ENCODE measurements around the gene CUX1. TPM values are rescaled to one million over a fixed set of nuclear protein-coding genes. Genes with fewer than 3 reads are reported as not detected.
A peak's percentile ranks its signal among the peaks of the same experiment; 100 is the strongest.

Gene CUX1
- total and polyA plus RNA-seq, 2 donors (not counting 1 experiment from before 2014, with no cell fraction given), result 22.7 to 38.1 TPM

DNA sequence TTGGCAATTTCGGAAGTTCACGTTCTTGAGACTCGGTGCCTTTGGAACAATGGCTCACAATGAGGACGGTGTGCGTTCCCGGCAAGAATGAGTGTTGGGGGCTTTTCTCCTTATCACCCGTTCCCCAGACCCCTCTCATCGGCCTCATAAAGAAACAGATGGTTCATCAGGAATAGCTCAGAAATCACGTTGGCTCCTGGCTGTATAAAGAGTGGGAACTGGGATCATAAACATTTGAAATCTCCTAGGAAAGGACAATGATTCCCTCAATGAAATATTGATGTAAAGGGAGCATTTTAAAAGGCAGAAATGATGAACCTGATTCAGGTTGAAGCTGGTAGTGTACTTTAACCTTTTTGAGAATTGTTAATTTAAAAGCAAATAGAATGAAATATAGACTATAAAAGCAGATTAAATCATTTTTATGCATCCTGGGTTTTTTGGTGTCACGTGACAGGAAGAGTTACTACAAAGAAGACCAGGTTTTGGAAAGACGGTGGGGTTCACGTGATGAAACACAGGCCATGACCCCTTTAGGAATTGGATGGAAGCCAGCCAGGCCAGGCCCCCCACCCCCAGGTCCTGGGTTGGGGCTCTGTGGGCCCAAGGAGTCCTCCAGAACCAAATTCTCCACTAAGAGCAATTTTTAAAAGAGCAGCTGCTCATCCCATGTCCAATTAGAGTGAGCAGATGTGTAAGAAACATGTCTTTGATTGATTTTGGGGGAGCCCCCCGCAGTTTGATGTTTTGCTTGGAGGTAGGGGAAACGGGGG lies 63.0 kb downstream of the CUX1 start:
- Histone ChIP-seq H2AFZ (ENCODE audit: low read length) (no peak overlapping the region), H3K27me3 (ENCODE audit: control insufficient read depth, insufficient read depth, low read length) (no peaks in the 10 kb centered on the region), H3K79me2 (ENCODE audit: control insufficient read depth, insufficient read depth, low read length) (peaks cover 15% of the 10 kb centered on the region), H3K9me3 (ENCODE audit: control insufficient read depth, insufficient read depth, low read depth, low read length) (no peaks in the 10 kb centered on the region), H3K4me1 (ENCODE audit: control insufficient read depth, extremely low read depth, insufficient read depth, low read length) (peaks cover 8% of the 10 kb centered on the region), H3K4me3 (replicated peaks in 1 of 4; ENCODE audit: control extremely low read depth in 1 of 4, insufficient read depth in 1 of 4, low read depth in 3 of 4, low read length in 4 of 4) (no peak overlapping the region), H3K4me2 (ENCODE audit: extremely low read depth, insufficient read depth, low read length) (no peak overlapping the region), H4K20me1 (ENCODE audit: control insufficient read depth, extremely low read depth, insufficient read depth, low read length) (no peaks in the 10 kb centered on the region), H3K27ac (ENCODE audit: insufficient read depth, low read length) (peak overlapping the region; percentile 96), H3K9ac (ENCODE audit: insufficient read depth, low read length) (no peak overlapping the region), H3K36me3 (ENCODE audit: control insufficient read depth, insufficient read depth, low read length) (no peaks in the 10 kb centered on the region)
- TF ChIP-seq, protein P1, sequence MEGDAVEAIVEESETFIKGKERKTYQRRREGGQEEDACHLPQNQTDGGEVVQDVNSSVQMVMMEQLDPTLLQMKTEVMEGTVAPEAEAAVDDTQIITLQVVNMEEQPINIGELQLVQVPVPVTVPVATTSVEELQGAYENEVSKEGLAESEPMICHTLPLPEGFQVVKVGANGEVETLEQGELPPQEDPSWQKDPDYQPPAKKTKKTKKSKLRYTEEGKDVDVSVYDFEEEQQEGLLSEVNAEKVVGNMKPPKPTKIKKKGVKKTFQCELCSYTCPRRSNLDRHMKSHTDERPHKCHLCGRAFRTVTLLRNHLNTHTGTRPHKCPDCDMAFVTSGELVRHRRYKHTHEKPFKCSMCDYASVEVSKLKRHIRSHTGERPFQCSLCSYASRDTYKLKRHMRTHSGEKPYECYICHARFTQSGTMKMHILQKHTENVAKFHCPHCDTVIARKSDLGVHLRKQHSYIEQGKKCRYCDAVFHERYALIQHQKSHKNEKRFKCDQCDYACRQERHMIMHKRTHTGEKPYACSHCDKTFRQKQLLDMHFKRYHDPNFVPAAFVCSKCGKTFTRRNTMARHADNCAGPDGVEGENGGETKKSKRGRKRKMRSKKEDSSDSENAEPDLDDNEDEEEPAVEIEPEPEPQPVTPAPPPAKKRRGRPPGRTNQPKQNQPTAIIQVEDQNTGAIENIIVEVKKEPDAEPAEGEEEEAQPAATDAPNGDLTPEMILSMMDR (conservative IDR thresholded peaks at IDR 0.05 in 1 of 2, IDR thresholded peaks at IDR 0.05 in 1 of 2; ENCODE audit: low read depth in 1 of 2, low read length in 2 of 2), result no peak
- no peak for TF ChIP-seq EZH2 (IDR thresholded peaks at IDR 0.05; ENCODE audit: low read length, missing control alignments)
- no peak for DNase-seq (ENCODE audit: low read depth in 2 of 2)

DNA sequence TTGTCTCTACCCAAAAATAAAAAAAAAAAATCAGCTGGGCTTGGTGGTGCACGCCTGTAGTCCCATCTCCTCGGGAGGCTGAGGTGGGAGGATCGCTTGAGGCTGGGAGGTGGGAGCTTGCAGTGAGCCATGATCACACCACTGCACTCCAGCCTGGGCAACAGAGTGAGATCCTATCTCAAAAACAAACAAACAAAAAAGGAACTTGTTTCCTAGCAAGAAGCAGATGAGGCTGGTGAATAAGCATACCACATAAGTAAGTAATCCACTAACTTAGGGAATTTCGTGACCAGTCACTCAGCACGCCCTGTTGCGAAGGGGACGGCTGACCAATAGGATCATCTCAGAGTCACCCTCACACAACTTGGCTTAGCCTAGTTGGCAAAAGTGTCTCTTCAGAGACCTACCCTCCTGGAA lies 64.6 kb downstream of the CUX1 start:
- no peaks in the 10 kb centered on the region for H3K9me3 ChIP-seq (ENCODE audit: control insufficient read depth, insufficient read depth, low read depth, low read length)
- H4K20me1 ChIP-seq (ENCODE audit: control insufficient read depth, extremely low read depth, insufficient read depth, low read length), result no peaks in the 10 kb centered on the region
- H3K4me1 ChIP-seq (ENCODE audit: control insufficient read depth, extremely low read depth, insufficient read depth, low read length), result peaks cover 8% of the 10 kb centered on the region
- H3K79me2 ChIP-seq (ENCODE audit: control insufficient read depth, insufficient read depth, low read length), result peaks cover 22% of the 10 kb centered on the region
- no peak overlapping the region for H3K4me3 ChIP-seq (replicated peaks in 1 of 4; ENCODE audit: control extremely low read depth in 1 of 4, insufficient read depth in 1 of 4, low read depth in 3 of 4, low read length in 4 of 4)
- no peak for TF ChIP-seq EZH2 (IDR thresholded peaks at IDR 0.05; ENCODE audit: low read length, missing control alignments)
- TF ChIP-seq, protein P1 (conservative IDR thresholded peaks at IDR 0.05 in 1 of 2, IDR thresholded peaks at IDR 0.05 in 1 of 2; ENCODE audit: low read depth in 1 of 2, low read length in 2 of 2), result no peak
- no peaks in the 10 kb centered on the region for H3K27me3 ChIP-seq (ENCODE audit: control insufficient read depth, insufficient read depth, low read length)
- peak; percentile 96 to 99 for DNase-seq (ENCODE audit: low read depth in 2 of 2)
- H3K36me3 ChIP-seq (ENCODE audit: control insufficient read depth, insufficient read depth, low read length), result no peaks in the 10 kb centered on the region
- H3K4me2 ChIP-seq (ENCODE audit: extremely low read depth, insufficient read depth, low read length), result no peak overlapping the region
- no peak overlapping the region for H2AFZ ChIP-seq (ENCODE audit: low read length)
- no peak overlapping the region for H3K9ac ChIP-seq (ENCODE audit: insufficient read depth, low read length)
- H3K27ac ChIP-seq (ENCODE audit: insufficient read depth, low read length), result peak overlapping the region; percentile 96

DNA sequence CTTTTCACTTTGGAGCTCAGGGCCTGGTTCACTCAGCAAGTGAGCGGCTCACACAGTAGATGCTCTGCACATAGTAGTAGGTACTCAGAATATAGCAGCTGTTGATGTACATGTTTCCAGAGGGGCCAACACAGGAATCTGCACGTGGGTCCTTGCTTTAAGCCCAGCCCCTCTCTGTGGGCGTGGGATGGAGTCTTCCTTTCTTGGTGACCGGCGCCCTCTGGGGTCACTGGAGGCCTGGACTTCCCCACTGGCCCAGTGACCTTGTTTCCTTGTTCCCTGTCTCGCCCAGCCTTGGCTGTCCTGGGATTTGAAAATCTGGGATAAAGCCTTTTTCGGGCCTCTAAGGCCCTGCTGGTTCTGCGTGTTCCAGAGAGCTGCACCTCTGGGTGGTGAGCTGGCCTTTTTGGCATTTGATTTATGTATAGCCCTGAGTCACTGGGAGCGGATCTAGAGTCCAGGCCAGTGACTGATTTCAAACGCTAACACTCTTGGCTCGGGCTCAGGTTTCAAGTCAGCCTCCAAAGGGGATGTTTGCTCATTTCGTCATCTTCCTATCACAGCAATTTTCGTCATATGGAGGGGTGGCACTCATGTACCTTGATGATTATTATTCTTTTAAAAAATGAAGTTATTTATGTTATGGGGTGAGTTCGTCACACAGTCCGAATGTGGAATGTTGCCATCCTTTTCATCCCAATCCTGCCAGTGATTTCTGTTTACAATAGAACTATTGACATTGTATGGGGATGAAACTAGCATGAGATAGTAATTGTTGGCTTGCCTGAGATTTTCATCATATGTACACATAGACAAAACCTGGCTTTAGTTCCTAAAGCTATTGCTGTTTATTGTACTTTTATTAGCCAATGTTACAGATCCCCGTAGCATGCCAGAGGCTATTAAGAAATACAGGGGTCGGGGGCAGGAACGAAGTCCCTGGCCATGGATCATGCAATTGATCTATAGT lies 65.5 kb downstream of the CUX1 start:
- peaks cover 8% of the 10 kb centered on the region for H3K4me1 ChIP-seq (ENCODE audit: control insufficient read depth, extremely low read depth, insufficient read depth, low read length)
- H3K27me3 ChIP-seq (ENCODE audit: control insufficient read depth, insufficient read depth, low read length), result no peaks in the 10 kb centered on the region
- no peaks in the 10 kb centered on the region for H4K20me1 ChIP-seq (ENCODE audit: control insufficient read depth, extremely low read depth, insufficient read depth, low read length)
- peak; percentile 100 for DNase-seq (ENCODE audit: low read depth in 2 of 2)
- H3K4me2 ChIP-seq (ENCODE audit: extremely low read depth, insufficient read depth, low read length), result peak overlapping the region; percentile 54
- no peak for TF ChIP-seq EZH2 (IDR thresholded peaks at IDR 0.05; ENCODE audit: low read length, missing control alignments)
- TF ChIP-seq, protein P1 (conservative IDR thresholded peaks at IDR 0.05 in 1 of 2, IDR thresholded peaks at IDR 0.05 in 1 of 2; ENCODE audit: low read depth in 1 of 2, low read length in 2 of 2), result no peak
- H3K4me3 ChIP-seq (replicated peaks in 1 of 4; ENCODE audit: control extremely low read depth in 1 of 4, insufficient read depth in 1 of 4, low read depth in 3 of 4, low read length in 4 of 4), result peak overlapping the region in 2 of 4 experiments; percentile 30 to 34
- peak overlapping the region; percentile 96 for H3K27ac ChIP-seq (ENCODE audit: insufficient read depth, low read length)
- H3K9ac ChIP-seq (ENCODE audit: insufficient read depth, low read length), result peak overlapping the region; percentile 64
- H3K79me2 ChIP-seq (ENCODE audit: control insufficient read depth, insufficient read depth, low read length), result peaks cover 22% of the 10 kb centered on the region
- H3K9me3 ChIP-seq (ENCODE audit: control insufficient read depth, insufficient read depth, low read depth, low read length), result no peaks in the 10 kb centered on the region
- no peaks in the 10 kb centered on the region for H3K36me3 ChIP-seq (ENCODE audit: control insufficient read depth, insufficient read depth, low read length)
- H2AFZ ChIP-seq (ENCODE audit: low read length), result no peak overlapping the region

Measured in fibroblast of lung (primary cell).